Transverse colon (tissue), 3 donors: ENCODE data around the gene SELENON.

Experiments
- CTCF ChIP-seq, 5 experiments: fragments of 200-600 bp in 3 of 5; fragments of 450-650 bp in 2 of 5; sonication (generic) in 3 of 5; IDR thresholded peaks; 1 replicate in 2 of 5; 2 replicates in 3 of 5; pipeline ENCODE4 v1.5.1; 2016 to 2017; ENCODE audit warnings: antibody characterized with exemption in 5 of 5, inconsistent platforms in 3 of 5, mild to moderate bottlenecking in 2 of 5, moderate library complexity in 1 of 5
- POLR2A ChIP-seq: fragments of 450-650 bp; IDR thresholded peaks from one replicate; pipeline ENCODE4 v1.6.1; 2016; ENCODE audit warnings: antibody characterized with exemption, mild to moderate bottlenecking, moderate library complexity

GRCh38 chr1:25765136-25765922 lies 34.7 kb upstream of the SELENON start:
- no peak for TF ChIP-seq POLR2A
- no peak for TF ChIP-seq CTCF (IDR thresholded peaks at IDR 0.05)
